SKM-1 treated with dmso at 0.1 percent for 144 hours (cell line): ENCODE results near the gene ENGASE.

Experiments used
- DNase-seq: peaks from one replicate; lab custom pipeline; 2025; ENCODE audit not compliant: unreplicated experiment; lab: John Stamatoyannopoulos, UW

ENGASE gene

DNA sequence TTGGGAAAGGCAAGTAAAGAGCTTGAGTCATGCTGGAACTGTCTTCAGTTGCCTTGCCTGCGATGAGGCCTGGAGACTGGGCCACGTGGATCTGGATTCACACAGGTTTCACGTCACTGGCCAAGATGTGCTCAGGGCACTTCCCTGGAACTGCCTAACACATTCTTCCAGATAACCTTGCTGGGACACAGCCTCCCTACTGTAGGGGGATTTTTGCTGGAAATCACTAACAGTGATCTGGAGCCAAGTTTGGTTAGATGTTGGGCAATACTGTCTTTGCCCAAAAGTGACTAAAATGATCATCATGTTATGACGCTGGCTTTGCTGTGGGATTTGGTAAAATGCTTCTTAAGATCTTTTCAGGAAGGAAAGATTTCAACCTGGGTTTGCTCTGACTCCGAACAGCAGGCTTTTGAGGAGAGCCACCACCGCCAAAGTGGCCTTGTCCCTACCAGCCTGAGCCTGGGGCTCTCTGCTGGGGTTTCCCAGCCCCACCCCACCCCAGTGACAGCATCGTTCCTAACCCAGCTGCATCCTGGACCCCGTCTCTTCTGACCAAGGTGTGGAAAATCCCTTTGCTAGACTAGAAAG lies 36.0 kb upstream of the ENGASE start:
- DNase-seq, result no peak

DNA sequence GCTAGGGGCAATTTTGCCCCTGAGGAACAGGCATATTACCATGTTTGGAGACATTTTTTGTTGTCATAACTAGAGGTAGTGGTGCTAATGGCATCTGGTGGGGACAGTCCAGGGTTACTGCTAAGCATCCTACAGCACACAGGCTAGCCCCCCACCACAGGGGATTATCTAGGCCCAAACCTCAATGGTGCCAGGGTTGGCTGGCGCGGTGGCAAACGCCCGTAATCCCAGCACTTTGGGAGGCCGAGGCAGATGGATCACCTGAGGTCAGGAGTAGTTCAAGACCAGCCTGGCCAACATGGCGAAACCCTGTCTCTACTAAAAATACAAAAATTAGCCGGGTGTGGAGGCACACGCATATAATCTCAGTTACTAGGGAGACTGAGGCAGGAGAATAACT lies 35.5 kb upstream of the ENGASE start:
- no peak for DNase-seq

DNA sequence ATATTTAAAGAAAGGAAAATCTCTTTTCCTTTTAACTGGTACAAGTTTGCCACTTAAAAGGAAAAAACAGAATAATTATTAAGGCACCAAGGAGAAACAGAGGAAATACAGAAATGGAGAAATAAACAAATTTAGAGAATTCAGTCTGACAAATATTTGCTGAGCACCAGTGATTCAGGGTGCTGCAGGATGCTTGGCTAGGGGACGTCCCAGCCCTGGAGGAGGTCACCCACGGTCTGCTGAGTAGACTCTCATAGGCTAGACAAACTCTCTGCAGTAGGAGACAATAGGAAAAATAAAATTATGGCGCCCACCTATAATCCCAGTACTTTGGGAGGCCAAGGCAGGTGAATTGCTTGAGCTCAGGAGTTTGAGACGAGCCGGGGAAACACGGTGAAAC lies 34.7 kb upstream of the ENGASE start:
- no peak for DNase-seq

DNA sequence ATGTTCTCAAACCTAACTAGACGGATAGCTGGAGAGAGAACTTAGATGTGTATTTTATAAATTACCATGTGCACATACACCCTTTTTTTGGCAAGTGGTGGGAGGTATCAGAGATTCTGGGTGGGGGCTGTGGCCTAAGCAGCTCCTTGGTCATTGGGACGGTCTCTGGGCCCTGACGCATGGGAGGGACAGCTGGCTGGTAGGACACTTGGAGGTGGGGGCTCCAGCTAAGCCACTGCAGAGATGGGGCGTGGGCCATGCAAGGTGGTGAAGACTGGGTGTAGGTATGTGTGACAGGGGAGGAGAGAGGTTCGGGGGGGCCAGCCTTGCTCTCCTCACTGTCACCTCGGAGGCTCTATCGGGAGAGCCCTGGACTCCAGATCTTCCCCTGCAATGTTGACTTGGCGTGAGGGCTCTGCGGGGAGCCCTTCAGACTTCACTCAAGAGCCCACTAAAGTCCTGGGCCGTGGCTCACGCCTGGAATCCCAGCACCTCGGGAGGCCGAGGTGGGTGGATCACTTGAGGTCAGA lies 33.5 kb upstream of the ENGASE start:
- DNase-seq, result no peak

DNA sequence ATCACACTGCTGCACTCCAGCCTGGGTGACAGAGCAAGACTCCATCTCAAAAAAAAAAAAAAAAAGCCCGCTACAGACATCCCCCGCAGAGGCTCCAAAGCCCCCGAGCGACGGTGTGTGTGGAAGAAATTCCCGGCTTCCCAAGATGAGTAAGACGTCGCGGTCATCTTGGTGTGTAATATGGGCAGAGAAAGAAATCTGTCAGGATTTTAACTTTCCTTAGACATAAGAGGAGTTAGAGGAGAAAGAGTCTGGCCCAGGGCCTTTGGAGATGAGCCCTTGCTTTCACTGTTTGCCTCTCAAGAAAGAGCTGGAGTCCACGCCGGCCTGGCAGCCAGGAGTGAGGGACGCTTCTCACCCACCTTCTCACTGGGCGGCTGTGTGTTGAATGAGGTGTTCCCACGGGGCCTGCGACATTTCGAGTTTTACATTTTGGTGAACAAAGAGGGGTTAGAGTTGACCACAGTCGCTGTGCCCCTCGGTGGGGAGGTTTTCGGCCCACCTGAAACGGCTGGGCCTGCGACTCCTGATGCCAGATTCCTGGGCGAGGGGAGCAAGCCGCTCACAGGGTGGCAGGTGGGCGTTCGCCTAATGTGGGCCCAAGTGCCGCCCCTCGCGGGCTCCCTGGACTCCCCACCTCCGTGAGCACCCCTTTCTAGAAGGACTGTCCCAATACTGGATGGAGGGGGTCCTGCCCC lies 32.8 kb upstream of the ENGASE start:
- DNase-seq, result no peak

DNA sequence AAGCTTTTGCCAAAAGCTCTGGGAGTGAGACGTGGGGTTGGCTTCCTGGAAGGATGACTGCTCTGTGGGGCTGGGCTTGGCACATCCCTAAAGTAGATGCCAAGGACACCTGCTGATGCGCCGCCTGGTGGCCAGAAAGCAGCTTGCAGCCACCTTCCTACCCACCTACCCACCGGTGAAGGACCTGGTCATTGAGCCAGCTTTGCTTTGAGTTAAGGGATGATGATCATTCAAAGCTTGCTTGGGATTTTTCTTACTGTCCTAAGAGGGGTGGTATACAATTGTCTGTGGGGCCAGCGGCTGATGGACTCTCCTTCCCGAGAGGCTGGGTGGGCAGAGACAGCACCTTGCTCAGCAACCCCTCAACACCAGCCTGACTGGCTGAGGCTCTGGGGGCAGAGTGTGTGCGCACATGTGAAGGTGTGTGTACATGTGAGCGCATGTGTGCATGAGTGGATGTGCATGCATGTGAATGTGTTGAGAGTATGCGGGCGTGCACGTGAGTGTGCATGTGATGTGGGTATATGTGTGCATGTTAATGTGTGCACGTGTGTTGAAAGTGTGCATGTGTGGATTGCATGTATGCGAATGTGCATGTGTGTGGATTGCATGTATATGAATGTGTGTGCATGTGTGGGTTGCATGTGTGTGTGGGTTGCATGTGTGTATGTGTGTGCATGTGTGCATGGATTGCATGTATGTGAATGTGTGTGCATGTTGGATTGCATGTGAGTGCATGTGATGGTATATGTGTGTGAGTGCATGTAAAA lies 32.0 kb upstream of the ENGASE start:
- peak; percentile 38 for DNase-seq

DNA sequence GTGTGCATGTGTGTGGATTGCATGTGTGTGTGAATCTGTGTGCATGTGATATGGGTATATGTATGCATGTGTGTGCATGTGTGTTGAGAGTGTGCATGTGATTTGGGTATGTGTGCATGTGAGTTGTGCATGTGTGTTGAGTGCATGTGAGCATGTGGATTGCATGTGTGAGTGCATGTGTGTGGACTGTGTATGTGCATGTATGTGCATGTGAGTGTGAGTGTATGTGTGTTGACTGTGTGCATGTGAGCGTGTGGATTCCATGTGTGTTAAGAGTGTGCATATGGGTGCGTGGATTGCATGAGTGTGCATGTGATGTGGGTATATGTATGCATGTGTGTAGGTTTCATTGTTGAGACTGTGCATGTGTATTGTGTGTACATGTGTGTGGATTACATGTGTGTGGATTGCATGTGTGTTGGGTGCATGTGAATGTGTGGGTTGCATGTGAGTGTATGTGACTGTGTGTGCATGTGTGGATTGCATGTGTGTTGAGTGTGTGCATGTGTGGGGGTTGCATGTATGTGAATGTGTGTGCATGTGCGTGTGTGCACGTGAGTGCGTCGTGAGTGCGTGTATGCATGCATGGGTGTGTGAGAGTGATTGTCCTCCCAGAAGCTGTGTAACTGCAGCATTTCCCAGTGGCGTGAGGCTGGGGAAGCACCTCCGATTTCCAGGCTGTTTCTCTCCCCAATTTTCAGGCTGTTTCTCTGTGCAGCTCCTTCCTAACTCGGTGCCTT lies 31.3 kb upstream of the ENGASE start:
- DNase-seq, result no peak

DNA sequence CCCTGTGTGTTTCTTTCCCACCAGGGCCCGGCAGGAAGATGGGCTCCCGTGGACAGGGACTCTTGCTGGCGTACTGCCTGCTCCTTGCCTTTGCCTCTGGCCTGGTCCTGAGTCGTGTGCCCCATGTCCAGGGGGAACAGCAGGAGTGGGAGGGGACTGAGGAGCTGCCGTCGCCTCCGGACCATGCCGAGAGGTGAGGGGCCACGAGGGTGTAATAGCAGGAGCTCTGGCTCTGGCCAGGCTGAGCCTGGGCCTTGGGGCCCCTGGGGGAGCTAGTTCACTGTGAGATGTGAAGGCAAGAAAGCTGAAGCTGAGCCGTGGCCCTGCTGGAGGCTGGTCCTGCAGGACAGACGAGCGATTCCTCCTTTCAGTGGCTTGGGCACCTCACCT lies 30.7 kb upstream of the ENGASE start:
- no peak for DNase-seq

DNA sequence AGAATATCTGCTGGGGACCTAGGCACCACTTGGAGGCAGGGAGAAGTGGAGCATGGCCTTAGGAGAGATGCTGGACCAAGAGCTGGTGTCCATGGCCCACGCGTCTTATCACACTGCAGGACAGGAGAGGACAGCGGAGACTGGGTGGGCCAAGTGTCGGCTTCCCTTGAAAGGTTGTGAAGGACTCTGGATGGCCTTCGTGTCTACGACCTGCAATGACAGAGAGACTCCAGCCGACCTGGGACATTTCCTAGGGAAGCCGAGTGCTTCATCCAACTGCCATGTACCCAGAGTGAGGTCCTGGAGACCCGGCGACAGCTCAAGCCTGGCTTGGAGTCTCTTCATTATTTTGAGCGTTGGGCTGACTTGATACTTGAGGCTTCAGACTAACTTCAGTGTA lies 30.2 kb upstream of the ENGASE start:
- no peak for DNase-seq

DNA sequence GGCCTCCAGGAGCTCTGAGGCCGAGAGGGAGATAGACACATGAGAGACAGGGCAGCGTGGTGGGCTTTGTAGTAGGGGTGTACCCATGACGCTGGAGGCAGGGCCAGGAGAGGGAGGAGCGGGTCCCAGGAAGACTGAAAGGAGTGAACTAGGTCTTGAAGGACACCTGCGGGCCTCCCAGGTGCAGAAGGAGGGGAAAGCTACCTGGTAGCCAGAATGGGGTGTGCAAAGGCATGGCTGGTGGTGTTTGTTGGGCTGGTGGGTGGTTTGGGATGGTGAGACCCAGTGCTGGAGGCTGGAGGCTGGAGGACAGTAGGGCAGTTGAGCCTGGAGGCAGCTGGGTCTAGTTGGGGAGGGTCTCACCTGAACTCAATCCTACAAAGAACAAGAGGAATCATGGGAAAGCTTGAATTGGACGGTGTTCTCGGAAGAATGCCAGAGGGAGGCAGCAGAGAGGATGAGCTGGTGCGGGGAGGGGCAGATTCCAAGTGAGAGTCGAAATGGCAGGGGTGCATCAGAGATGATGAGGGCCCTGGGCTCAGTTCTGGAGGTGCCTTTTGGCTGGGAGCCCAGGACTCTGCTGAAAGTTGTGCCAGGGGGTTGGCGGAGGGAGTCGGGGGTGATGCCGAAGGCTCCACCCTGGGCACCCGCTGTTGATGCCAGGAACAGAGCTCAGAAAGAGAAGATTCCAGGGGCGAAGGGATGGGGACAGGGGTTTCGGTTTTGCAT lies 29.5 kb upstream of the ENGASE start:
- DNase-seq, result no peak

DNA sequence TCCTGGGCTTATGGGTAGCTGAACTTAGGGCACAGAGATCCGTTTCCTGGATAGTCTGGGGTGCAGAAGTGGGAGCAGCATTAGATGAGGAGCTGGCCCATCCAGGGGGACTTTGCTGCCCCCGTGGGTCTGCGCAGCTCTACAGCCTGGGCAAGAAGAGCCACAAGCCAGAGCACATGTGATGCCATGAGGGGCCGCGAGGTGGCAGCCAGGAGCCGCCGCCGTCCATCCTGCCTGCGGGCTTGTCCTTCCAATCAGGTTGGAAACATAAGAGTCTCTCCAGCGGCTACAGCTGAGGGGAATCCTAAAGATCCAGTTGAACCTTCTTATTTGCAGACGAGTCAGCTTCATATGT lies 28.8 kb upstream of the ENGASE start:
- DNase-seq, result peak; percentile 24

DNA sequence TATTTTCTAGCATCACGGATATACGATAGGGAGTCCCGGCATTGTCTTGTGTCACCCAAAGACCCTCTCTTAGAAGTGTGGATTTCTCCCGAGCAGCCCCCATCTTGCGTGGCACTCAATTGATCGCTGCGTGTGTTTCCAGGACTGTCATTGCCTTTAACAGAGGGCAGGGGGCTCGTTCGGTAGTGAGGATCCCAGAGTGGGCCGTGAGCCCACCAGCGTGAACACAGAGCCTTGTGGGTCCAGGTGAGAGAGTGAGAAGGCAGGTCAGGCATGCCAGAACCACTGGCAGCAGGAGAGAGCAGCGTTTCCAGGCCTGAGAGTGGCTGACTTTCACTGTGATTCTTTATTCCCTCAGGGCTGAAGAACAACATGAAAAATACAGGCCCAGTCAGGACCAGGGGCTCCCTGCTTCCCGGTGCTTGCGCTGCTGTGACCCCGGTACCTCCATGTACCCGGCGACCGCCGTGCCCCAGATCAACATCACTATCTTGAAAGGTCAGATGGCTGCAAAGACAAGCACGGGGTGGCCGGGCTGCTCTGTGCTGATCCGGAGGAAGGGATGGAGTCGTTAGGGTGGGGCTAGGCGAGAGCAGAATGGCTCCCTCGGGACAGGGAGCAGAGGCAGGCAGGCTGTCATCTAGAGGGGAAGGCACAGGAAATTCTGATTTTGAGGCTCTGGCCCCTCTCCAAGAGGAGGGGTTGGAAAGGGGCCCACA lies 28.3 kb upstream of the ENGASE start:
- no peak for DNase-seq

DNA sequence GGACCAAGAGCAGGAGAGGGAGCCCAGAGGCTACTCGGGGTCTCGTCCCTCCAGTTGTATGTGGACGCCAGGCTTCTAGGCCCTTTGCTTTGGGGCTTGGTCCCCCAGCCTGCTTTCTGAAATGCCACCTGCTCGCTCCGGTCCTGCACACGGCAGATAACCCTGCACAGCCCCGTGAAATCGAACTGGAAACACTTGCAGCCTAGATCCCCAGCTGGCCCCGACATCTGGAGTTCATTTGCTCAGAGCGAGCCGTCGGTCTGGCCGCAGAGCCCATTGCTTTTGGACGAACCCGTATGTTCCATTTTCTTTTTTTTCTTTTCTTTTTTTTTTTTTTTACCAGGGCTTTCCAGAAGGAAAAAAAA lies 27.7 kb upstream of the ENGASE start:
- no peak for DNase-seq

DNA sequence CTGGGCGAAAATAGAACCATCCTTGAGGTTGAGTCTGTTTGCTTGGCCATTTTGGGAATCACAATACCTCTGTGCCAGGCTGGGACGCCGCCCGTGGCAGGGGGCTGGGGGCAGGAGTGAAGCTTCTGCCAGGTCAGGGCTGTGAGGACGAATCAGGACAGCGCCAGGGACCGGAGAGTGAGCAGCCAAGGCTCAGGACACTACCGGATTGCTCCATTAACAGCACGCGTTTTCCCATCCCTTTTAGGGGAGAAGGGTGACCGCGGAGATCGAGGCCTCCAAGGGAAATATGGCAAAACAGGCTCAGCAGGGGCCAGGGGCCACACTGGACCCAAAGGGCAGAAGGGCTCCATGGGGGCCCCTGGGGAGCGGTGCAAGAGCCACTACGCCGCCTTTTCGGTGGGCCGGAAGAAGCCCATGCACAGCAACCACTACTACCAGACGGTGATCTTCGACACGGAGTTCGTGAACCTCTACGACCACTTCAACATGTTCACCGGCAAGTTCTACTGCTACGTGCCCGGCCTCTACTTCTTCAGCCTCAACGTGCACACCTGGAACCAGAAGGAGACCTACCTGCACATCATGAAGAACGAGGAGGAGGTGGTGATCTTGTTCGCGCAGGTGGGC lies 27.2 kb upstream of the ENGASE start:
- DNase-seq, result no peak

DNA sequence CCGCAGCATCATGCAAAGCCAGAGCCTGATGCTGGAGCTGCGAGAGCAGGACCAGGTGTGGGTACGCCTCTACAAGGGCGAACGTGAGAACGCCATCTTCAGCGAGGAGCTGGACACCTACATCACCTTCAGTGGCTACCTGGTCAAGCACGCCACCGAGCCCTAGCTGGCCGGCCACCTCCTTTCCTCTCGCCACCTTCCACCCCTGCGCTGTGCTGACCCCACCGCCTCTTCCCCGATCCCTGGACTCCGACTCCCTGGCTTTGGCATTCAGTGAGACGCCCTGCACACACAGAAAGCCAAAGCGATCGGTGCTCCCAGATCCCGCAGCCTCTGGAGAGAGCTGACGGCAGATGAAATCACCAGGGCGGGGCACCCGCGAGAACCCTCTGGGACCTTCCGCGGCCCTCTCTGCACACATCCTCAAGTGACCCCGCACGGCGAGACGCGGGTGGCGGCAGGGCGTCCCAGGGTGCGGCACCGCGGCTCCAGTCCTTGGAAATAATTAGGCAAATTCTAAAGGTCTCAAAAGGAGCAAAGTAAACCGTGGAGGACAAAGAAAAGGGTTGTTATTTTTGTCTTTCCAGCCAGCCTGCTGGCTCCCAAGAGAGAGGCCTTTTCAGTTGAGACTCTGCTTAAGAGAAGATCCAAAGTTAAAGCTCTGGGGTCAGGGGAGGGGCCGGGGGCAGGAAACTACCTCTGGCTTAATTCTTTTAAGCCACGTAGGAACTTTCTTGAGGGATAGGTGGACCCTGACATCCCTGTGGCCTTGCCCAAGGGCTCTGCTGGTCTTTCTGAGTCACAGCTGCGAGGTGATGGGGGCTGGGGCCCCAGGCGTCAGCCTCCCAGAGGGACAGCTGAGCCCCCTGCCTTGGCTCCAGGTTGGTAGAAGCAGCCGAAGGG lies 26.4 kb upstream of the ENGASE start:
- no peak for DNase-seq

DNA sequence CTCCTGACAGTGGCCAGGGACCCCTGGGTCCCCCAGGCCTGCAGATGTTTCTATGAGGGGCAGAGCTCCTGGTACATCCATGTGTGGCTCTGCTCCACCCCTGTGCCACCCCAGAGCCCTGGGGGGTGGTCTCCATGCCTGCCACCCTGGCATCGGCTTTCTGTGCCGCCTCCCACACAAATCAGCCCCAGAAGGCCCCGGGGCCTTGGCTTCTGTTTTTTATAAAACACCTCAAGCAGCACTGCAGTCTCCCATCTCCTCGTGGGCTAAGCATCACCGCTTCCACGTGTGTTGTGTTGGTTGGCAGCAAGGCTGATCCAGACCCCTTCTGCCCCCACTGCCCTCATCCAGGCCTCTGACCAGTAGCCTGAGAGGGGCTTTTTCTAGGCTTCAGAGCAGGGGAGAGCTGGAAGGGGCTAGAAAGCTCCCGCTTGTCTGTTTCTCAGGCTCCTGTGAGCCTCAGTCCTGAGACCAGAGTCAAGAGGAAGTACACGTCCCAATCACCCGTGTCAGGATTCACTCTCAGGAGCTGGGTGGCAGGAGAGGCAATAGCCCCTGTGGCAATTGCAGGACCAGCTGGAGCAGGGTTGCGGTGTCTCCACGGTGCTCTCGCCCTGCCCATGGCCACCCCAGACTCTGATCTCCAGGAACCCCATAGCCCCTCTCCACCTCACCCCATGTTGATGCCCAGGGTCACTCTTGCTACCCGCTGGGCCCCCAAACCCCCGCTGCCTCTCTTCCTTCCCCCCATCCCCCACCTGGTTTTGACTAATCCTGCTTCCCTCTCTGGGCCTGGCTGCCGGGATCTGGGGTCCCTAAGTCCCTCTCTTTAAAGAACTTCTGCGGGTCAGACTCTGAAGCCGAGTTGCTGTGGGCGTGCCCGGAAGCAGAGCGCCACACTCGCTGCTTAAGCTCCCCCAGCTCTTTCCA lies 25.5 kb upstream of the ENGASE start:
- DNase-seq, result no peak

DNA sequence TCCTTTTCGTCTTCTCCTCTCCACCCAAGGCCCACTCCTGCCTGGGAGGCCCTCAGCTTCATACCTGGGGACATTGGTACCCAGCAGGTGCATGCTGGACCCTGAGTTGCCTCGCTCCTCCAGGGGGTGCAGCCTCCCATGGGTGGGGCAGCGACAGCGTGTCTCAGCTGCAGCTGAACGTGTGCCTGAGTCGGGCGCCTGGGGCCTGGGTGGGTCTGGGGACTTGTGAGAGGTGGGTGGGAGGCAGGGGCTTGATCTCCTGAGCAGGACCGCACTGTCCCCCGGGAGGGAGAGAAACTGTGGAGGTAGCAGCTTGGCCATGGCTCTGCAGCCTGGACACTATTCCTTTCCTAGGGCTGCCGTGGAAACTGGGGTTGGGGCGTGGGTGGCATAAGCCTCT lies 24.8 kb upstream of the ENGASE start:
- DNase-seq, result no peak

DNA sequence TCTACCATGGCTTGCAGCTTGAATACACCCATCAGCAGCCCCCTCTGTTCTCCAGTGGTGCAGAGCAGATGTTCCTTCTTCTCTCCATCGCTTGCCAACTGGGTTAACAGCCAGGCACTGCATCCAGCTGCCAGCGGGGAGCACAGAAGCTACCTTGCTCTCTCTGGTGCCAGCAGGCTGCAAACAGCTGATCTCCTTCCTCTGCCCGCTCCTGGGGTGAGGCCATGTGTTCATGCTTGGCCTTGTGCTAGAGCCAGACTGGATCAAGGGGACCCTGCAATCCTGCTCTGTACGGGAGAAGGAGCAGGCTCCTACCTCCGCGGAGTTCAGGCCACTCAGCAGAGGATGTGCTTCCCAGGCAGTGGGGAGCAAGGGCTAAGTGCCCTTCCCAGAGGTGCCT lies 24.1 kb upstream of the ENGASE start:
- DNase-seq, result no peak
